Liver (tissue), 9 donors: Measurements from ENCODE around the gene RCAN3. TPM values are rescaled to one million over a fixed set of nuclear protein-coding genes. Genes with fewer than 3 reads are reported as not detected.

ENCODE experiments used
- DNase-seq: peaks from one replicate; pipeline ENCODE4 v3.0.0-alpha.2; 2017; ENCODE audit warnings: low spot score
- H3K27ac ChIP-seq, 2 donors: one replicate each; pipeline ENCODE4 v1.7.0; 2013; ENCODE audit warnings: inconsistent platforms in 2 of 2, low read length in 2 of 2, control low read depth in 1 of 2, low read depth in 1 of 2, mild to moderate bottlenecking in 1 of 2
- H3K27me3 ChIP-seq, 4 donors: one replicate each; pipeline versions ENCODE4 v1.6.1 to v1.7.0; 2013; ENCODE audit warnings: low read length in 3 of 4, inconsistent platforms in 1 of 4, mild to moderate bottlenecking in 1 of 4, moderate library complexity in 1 of 4; ENCODE audit not compliant: control insufficient read depth in 4 of 4, insufficient read depth in 4 of 4
- H3K36me3 ChIP-seq, 4 donors: one replicate each; pipeline versions ENCODE4 v1.6.1 to v1.7.0; 2013; ENCODE audit warnings: low read length in 3 of 4, mild to moderate bottlenecking in 3 of 4, low read depth in 1 of 4, moderate library complexity in 1 of 4; ENCODE audit not compliant: control insufficient read depth in 4 of 4, insufficient read depth in 3 of 4
- H3K4me1 ChIP-seq, 4 donors: one replicate each; pipeline versions ENCODE4 v1.6.1 to v1.7.0; 2013; ENCODE audit warnings: low read length in 3 of 4, mild to moderate bottlenecking in 3 of 4, moderate library complexity in 1 of 4; ENCODE audit not compliant: control insufficient read depth in 4 of 4, insufficient read depth in 4 of 4
- H3K4me3 ChIP-seq, 3 donors: one replicate each; pipeline versions ENCODE4 v1.6.1 to v1.7.0; 2013; ENCODE audit warnings: low read length in 3 of 3, control low read depth in 1 of 3, low read depth in 1 of 3, mild to moderate bottlenecking in 1 of 3
- H3K9ac ChIP-seq, 2 donors: one replicate each; pipeline ENCODE4 v1.7.0; 2013; ENCODE audit warnings: low read length in 2 of 2, mild to moderate bottlenecking in 2 of 2, moderate library complexity in 2 of 2, control low read depth in 1 of 2, low read depth in 1 of 2
- H3K9me3 ChIP-seq, 4 donors: one replicate each; pipeline versions ENCODE4 v1.6.1 to v1.7.0; 2013; ENCODE audit warnings: low read length in 3 of 4; ENCODE audit not compliant: control insufficient read depth in 4 of 4
- FOXA1 ChIP-seq: IDR thresholded peaks from 2 replicates; pipeline ENCODE4 v1.6.1; 2016; ENCODE audit warnings: antibody characterized with exemption
- GABPA ChIP-seq, 2 donors: IDR thresholded peaks in 1 of 2; conservative IDR thresholded peaks in 1 of 2; 2 replicates each; pipeline ENCODE4 v1.6.1; 2016; ENCODE audit warnings: antibody characterized with exemption in 2 of 2, mild to moderate bottlenecking in 1 of 2, moderate library complexity in 1 of 2
- HNF4G ChIP-seq: IDR thresholded peaks from 2 replicates; pipeline ENCODE4 v1.6.1; 2016; ENCODE audit warnings: antibody characterized with exemption
- RAD21 ChIP-seq, 2 donors: IDR thresholded peaks; 2 replicates each; pipeline ENCODE4 v1.6.1; 2016; ENCODE audit warnings: antibody characterized with exemption in 2 of 2, mild to moderate bottlenecking in 2 of 2
- REST ChIP-seq: IDR thresholded peaks from 2 replicates; pipeline ENCODE4 v1.6.1; 2016; ENCODE audit warnings: antibody characterized with exemption, mild to moderate bottlenecking
- TAF1 ChIP-seq: conservative IDR thresholded peaks from 2 replicates; pipeline ENCODE4 v1.6.1; 2016; ENCODE audit warnings: antibody characterized with exemption, mild to moderate bottlenecking
- YY1 ChIP-seq: IDR thresholded peaks from 2 replicates; pipeline ENCODE4 v1.6.1; 2016; ENCODE audit warnings: antibody characterized with exemption, mild to moderate bottlenecking
- WGBS: extraction: QIAGEN DNeasy Blood & Tissue Kit; methylation state at CpG from one replicate; pipeline ENCODE4 v1.1.7; 2013; 5-methylcytosine and 5-hydroxymethylcytosine counted together
- polyA plus RNA-seq, 2 donors: library from polyadenylated mRNA; stranded (reverse) in 1 of 2; unstranded in 1 of 2; fragments of 200-250 nt in 1 of 2; fragments of >200 nt in 1 of 2; fragmentation: Nextera tagmentation in 1 of 2; extraction: Ambion mirVana in 1 of 2; gene quantifications; one replicate each; pipeline versions ENCODE4 v1.2.1 to v1.2.3, GENCODE V29; 2013 to 2015
- total RNA-seq, 2 donors: library from RNA; depleted of rRNA; stranded (reverse); fragments of >200 nt; gene quantifications; one replicate each; pipeline ENCODE4 v1.2.3, GENCODE V29; 2014
- TF ChIP-seq, protein P1 (sequence below): IDR thresholded peaks from 2 replicates; pipeline ENCODE4 v1.6.1; 2016; ENCODE audit warnings: antibody characterized with exemption
- TF ChIP-seq, protein P2 (sequence below): fragments of 150-350 bp; IDR thresholded peaks from 2 replicates; pipeline ENCODE4 v1.5.1; 2017; ENCODE audit warnings: improper control_type of control experiment, low read depth, low read length; ENCODE audit not compliant: missing input control
- donor health status: healthy.
- donor health status: healthy.
- donor health status: healthy.
- donor health status: healthy.
- donor health status: healthy.

Gene RCAN3
- total RNA-seq (1 to 10 TPM; 1.2 to 3.1 TPM), polyA plus RNA-seq (1 to 10 TPM in 1 of 2 donors, under 1 TPM in 1; 0.97 to 1.3 TPM)

- Histone ChIP-seq H3K9ac (peak within 1 kb of the TSS in 1 of 2 donors; percentile 60), H3K36me3 (no peaks in the 10 kb centered on the region), H3K27me3 (no peaks in the 10 kb centered on the region), H3K4me3 (peak within 1 kb of the TSS; percentile 41 to 89 (median 86)), H3K9me3 (no peaks in the 10 kb centered on the region), H3K27ac (peak within 1 kb of the TSS; percentile 58 to 59), H3K4me1 (peaks cover 0 to 15% (median 6%) of the 10 kb centered on the region in 4 donors)
- WGBS: 0% methylated on average over 53 of the region's 53 CpGs
- peak; percentile 75 for DNase-seq
- TF ChIP-seq, protein P1, sequence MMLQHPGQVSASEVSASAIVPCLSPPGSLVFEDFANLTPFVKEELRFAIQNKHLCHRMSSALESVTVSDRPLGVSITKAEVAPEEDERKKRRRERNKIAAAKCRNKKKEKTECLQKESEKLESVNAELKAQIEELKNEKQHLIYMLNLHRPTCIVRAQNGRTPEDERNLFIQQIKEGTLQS: no peak
- TF ChIP-seq HNF4G: no peak
- TF ChIP-seq REST: no peak
- no peak for TF ChIP-seq FOXA1
- no peak for TF ChIP-seq YY1
- TF ChIP-seq, protein P2, sequence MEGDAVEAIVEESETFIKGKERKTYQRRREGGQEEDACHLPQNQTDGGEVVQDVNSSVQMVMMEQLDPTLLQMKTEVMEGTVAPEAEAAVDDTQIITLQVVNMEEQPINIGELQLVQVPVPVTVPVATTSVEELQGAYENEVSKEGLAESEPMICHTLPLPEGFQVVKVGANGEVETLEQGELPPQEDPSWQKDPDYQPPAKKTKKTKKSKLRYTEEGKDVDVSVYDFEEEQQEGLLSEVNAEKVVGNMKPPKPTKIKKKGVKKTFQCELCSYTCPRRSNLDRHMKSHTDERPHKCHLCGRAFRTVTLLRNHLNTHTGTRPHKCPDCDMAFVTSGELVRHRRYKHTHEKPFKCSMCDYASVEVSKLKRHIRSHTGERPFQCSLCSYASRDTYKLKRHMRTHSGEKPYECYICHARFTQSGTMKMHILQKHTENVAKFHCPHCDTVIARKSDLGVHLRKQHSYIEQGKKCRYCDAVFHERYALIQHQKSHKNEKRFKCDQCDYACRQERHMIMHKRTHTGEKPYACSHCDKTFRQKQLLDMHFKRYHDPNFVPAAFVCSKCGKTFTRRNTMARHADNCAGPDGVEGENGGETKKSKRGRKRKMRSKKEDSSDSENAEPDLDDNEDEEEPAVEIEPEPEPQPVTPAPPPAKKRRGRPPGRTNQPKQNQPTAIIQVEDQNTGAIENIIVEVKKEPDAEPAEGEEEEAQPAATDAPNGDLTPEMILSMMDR: no peak
- TF ChIP-seq TAF1: no peak
These were observed at the start of gene RCAN3 for GRCh38 chr1:24502709-24503058. TSS of gene RCAN3 (plus strand) at chr1:24502836. CDS start at chr1:24514373, 11,537 bp downstream.

DNA sequence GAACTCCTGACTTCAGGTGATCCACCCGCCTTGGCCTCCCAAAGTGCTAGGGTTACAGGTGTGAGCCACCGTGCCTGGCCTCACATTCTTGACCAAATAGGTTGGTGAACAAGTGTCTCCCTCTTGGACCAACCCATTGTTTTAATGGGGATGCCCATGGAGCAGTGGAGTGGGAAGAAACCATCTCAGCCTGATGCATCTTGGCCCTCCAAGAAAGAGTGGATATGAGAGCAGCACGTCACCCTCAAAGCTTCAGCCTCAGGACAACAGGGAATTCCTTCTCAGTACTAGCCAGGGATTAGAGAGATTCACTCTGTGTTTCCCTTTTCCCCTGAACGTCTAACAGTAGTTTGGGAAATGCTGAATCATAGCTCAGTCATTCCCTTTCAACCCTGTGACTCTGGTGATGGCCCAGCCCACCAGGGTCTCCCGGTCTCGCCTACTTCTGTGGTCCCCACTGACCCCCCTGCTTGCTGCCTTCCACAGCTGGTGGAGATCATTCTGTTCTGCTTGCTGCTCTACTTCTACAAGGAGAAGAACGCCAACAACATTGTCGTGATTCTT, 49.6 kb upstream of the RCAN3 start:
- Histone ChIP-seq H3K27ac (no peak overlapping the region), H3K4me3 (no peak overlapping the region), H3K9ac (no peak overlapping the region), H3K9me3 (no peaks in the 10 kb centered on the region), H3K36me3 (peaks cover 1 to 15% (median 9%) of the 10 kb centered on the region in 4 donors), H3K4me1 (no peaks in the 10 kb centered on the region), H3K27me3 (no peaks in the 10 kb centered on the region)
- 94% methylated on average over 8 of the region's 8 CpGs for WGBS
- TF ChIP-seq REST: no peak
- no peak for TF ChIP-seq RAD21 (IDR thresholded peaks at IDR 0.05)
- TF ChIP-seq GABPA (IDR thresholded peaks at IDR 0.05 in 1 of 2, conservative IDR thresholded peaks at IDR 0.05 in 1 of 2): no peak
- DNase-seq: no peak
